Suppressor macrophage treated with lipopolysaccharide for 4 hours (primary cell): Measurements from ENCODE around the gene SCGB1C2.
"Not testable (repeated sequence)": the region's sequence is repeated elsewhere in the genome, so short reads cannot be mapped to it uniquely, and the experiment has no call there.

ENCODE experiments used
- DNase-seq: peaks from one replicate; pipeline ENCODE4 v3.0.0-alpha.2; 2020

SCGB1C2 gene

GRCh38 chr17:137166-137807 is at the start of gene SCGB1C2:
Gene SCGB1C2 (plus strand): TSS chr17:137569. CDS start chr17:137591, 22 bp downstream.
- not testable (repeated sequence) for DNase-seq

DNA sequence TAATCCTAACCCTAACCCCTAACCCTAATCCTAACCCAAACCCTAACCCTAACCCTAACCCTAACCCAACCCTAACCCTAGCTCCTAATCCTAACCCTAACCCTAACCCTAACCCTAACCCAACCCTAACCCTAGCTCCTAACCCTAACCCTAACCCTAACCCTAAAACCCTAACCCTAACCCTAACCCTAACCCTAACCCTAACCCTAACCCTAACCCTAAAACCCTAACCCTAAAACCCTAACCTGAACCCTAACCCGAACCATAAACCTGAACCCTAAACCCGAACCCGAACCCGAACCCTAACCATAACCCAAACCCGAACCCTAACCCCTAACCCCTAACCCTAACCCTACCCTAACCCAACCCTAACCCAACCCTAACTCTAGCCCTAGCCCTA is 24.3 kb upstream of the SCGB1C2 start:
- DNase-seq, result peak; percentile 0

DNA sequence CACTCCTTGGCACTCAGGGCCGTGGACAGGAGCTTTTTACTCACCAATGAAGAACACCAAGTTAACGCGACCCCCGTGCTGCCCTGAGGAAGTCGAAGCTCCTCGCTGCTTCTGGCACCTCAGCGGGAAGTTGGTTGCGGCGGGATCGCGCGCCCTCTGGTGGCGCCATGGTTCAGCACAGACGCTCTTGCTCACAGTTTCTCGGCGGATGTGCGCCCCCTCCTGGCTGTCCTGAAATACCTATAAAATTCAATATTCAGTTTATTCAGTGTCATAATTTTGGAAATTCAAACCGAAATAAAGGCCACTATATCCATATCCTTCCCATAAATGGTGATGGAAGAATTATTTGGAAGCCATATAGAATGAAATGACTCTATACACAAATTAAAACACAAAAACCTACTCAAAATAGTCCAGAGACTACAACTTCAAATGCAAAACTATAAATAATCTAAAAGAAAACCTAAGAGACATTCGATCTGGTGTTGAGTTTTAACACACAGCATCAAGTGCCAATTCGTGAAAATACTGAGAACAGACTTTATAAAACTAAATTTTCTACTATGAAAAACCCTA is 18.9 kb upstream of the SCGB1C2 start:
- DNase-seq, result not testable (repeated sequence)

DNA sequence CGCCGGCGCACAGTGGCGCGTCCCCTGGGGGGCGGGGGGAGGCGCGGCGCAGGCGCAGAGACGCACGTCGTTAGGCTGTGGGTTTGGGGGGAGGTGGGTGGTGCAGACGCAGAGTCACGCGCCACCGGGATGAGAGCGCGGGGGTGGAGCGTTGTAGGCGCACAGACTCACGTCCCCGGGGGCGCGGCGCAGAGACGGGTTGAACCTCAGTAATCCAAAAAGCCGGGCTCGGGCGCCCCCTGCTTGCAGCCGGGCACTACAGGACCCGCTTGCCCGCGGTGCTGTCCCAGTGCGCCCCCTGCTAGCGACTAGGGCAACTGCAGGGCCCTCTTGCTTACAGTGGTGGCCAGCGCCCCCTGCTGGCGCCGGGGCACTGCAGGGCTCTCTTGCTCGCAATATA is 3.4 kb upstream of the SCGB1C2 start:
- DNase-seq, result not testable (repeated sequence)

- DNase-seq, result not testable (repeated sequence)
Measured at GRCh38 chr17:134332-134785, 3.0 kb upstream of the SCGB1C2 start.

DNA sequence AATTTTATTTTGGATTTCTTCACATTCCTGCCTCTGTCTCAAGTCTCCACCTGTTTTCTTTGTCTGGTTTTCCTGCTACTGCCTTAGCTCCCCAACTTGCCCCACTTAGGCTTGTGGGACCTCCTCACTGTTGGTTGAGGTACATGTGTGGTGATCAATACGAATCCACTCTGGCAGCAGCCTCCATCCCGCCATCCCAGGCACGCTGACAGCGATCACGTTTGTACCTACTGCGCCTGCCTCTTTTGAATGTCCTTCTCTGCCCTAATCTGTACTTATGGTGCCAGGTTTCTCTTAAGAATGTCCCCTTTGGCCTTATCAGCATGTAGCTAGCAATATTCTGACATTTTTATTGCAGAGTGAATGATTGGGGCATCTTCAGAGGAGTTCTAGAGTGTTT is 2.3 kb upstream of the SCGB1C2 start:
- not testable (repeated sequence) for DNase-seq

DNA sequence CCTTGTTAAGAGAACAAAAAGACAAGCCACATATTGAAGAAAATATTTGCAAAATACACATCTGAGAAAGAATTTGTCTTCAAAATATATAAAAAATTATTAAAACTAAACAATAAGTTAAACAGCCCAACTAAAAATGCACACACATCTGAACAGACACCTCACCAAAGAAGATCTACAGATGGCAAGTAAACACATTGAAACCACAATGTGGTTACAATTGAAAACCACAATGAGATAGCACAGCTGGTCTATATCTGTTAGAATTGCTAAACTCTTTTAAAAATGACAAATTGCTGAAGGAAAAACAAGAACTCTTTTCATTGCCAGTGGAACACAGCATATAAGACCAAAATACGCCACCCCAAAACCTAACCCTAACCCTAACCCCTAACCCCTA is 1.5 kb upstream of the SCGB1C2 start:
- DNase-seq, result not testable (repeated sequence)

- not testable (repeated sequence) for DNase-seq
Measured at GRCh38 chr17:136531-136930, 838 bp upstream of the SCGB1C2 start.

DNA sequence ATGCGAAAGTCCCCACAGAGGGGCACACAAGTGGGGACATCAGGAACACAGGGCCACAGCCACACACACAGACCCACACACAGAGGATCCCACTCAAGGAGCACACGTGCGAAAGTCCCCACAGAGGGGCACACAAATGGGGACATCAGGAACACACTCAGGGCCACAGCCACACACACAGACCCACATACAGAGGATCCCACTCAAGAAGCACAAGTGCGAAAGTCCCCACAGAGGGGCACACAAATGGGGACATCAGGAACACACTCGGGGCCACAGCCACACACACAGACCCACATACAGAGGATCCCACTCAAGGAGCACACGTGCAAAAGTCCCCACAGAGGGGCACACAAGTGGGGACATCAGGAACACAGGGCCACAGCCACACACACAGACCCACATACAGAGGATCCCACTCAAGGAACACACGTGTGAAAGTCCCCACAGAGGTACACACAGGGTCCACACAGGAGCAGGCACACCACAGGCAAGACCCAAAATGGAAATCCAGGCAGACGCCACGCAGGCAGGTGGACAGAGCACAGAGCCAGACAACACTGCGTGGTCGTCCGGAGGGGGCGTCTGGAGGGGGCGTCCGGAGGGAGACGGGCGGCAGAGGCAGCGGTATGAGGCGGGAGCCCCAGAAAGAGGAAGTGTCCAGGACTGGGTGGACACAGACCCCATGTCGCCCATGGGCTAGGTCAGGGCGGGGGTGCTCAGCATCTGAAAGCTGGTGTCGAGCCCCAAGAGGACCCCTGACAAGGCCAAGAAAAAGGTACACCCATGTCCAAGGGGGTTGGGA is 2.2 kb downstream of the SCGB1C2 start:
- DNase-seq, result not testable (repeated sequence)

GRCh38 chr17:142102-142661 is 4.8 kb downstream of the SCGB1C2 start:
- peak; percentile 17 for DNase-seq

GRCh38 chr17:142876-143784 is 5.8 kb downstream of the SCGB1C2 start:
- DNase-seq, result no peak

DNA sequence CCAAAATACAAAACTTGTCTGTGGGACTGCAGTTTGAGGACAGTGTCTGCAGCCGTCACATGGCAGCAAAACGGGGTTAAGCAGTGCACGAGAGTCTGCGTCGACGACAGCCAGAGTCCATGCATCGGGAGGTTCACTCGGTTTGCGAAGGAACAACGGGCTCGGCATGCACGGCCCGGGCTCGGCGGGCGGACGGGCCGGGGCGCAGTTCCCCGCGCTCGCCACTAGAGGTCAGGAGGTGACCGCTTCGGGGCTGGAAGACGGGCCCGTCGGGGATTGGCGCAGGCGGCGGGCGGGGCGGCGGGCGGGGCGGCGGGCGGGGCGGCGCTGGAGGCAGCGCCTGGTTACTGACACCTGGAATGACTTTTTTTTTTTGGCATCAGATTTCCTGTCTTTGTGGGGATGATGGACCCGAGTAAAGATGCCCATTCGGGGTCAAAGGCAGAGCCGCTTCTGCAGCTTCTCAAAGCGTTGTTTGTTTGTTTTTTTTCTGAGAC is 6.5 kb downstream of the SCGB1C2 start:
- peak; percentile 81 for DNase-seq

- no peak for DNase-seq
Measured at GRCh38 chr17:144936-145670, 7.7 kb downstream of the SCGB1C2 start.

DNA sequence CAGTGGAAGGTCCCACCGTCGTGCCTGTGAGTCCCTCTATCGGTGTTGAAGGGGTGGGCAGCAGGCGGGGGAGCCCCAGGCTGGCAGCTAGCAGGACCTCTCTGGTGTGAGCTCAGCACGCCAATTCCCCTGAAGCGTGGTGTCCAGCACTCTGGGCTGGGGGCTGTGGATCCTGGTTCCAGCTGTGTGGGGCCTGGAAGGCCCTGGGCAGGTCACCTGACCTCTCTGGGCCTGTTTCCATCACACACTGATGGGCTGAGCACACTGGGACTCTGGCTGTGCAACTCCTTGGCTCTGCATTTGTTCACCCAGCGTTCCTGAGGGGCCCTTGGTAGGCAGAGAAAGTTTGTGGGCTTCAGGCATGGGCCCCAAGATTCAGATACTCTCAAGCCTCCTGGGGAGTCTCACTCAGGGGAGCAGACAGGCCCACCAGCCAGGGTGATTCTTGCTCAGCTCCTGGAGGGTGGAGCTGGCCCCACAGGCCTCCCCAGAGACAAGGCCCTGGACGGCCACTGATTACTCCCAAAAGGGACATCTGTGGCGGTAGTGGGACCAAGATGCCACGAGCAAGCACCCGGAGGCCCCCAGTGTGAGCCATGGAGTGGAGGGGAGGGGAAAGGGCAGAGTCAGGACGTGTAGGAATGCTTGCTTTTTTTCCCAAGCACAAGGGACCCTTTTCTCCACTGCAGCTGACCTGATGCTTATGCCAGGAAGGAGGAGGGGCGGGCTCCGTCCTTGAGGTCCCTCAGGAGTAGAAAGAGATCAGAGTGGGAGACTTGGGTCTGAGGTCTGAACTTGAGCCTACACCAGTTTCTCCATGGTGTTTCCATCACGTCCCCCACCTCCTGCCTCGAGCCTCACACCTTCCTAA is 8.5 kb downstream of the SCGB1C2 start:
- DNase-seq, result no peak

DNA sequence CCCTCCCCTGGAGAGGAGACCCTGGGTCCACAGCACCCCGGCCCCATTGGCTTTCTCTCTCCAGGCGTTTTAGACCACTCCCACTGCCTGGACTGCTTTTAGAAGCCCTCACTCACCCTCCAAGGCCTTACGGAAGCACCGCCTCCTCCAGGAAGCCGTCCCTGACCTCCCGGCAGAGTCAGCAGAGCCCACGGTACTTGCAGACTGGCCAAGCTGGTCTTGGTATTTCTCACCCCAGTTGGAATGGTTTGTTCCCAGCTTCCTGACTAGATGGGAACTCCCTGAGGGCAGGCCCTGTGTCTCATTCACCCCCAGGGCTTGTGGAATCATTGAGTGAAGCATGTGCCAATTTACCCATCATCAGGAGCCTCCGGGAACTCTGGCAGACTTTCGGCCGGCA is 9.2 kb downstream of the SCGB1C2 start:
- no peak for DNase-seq

GRCh38 chr17:146983-147761 is 9.8 kb downstream of the SCGB1C2 start:
- no peak for DNase-seq

GRCh38 chr17:147796-148740 is 10.7 kb downstream of the SCGB1C2 start:
- DNase-seq, result no peak

DNA sequence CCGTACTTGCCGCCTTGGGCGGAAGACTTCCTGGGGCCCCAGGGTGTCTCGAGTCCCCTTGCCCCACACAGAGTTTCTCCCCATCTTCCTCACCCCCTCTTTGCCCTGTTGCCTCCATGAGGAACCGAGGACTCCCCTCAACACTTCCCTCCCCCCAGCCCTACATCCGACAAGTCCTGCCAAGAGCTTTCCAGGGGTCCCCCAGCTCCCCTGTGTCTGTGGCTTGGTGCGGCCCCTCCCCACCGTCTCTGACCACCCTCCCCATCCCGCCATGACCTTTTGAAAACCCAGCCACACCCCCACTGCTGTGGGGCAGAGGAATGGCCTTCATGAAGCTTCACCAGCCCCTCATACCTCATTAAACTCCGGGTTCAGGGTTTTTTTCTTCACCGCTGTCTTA is 11.4 kb downstream of the SCGB1C2 start:
- DNase-seq, result no peak
